HepG2 (cell line): Measurements from ENCODE around the gene MAT2A. TPM values are rescaled to one million over a fixed set of nuclear protein-coding genes. Genes with fewer than 3 reads are reported as not detected.

Experiments
- FOXA1 ChIP-seq, 2 experiments: fragments of 450-650 bp in 1 of 2; sonication (generic) in 1 of 2; formaldehyde crosslinking in 1 of 2; IDR thresholded peaks; 2 replicates each; pipeline versions ENCODE4 v1.4.0 to v1.6.1; 2016 to 2020; ENCODE audit warnings: missing genetic modification reagents in 1 of 2
- KDM4B ChIP-seq: sonication (generic); formaldehyde crosslinking; IDR thresholded peaks from 2 replicates; pipeline ENCODE4 v1.4.0; 2020; ENCODE audit warnings: missing genetic modification reagents
- NFE2 ChIP-seq: sonication (generic); formaldehyde crosslinking; IDR thresholded peaks from 2 replicates; pipeline ENCODE4 v1.4.0; 2020; ENCODE audit warnings: missing genetic modification reagents
- NR2F1 ChIP-seq, 2 experiments: fragments of 450-650 bp in 1 of 2; formaldehyde crosslinking in 1 of 2; IDR thresholded peaks; 2 replicates each; pipeline versions ENCODE4 v1.5.0 to v1.6.1; 2016 to 2020; ENCODE audit warnings: mild to moderate bottlenecking in 1 of 2, missing compliant biosample characterization in 1 of 2, missing genetic modification reagents in 1 of 2, moderate library complexity in 1 of 2
- PAF1 ChIP-seq: IDR thresholded peaks from 2 replicates; pipeline ENCODE4 v1.6.1; 2016; ENCODE audit warnings: missing genetic modification reagents, missing compliant biosample characterization
- POLR2G ChIP-seq: fragments of 200-400 bp; formaldehyde crosslinking; IDR thresholded peaks from 2 replicates; pipeline ENCODE4 v1.6.1; 2018; ENCODE audit warnings: mild to moderate bottlenecking, low read depth, low read length, moderate library complexity
- RCOR2 ChIP-seq: IDR thresholded peaks from 2 replicates; pipeline ENCODE4 v1.6.1; 2016; ENCODE audit warnings: missing biosample characterization, missing genetic modification reagents
- SRSF4 ChIP-seq: fragments of 200-400 bp; formaldehyde crosslinking; IDR thresholded peaks from one replicate; pipeline ENCODE4 v1.6.1; 2018; ENCODE audit warnings: mild to moderate bottlenecking, low read depth, low read length, moderate library complexity; ENCODE audit not compliant: poor library complexity, severe bottlenecking
- SRY ChIP-seq: sonication (generic); formaldehyde crosslinking; IDR thresholded peaks from 2 replicates; pipeline ENCODE4 v1.8.0; 2022; ENCODE audit warnings: mild to moderate bottlenecking, missing genetic modification reagents
- ZFYVE20 ChIP-seq: sonication (generic); formaldehyde crosslinking; IDR thresholded peaks from 2 replicates; pipeline ENCODE4 v1.8.0; 2023; ENCODE audit warnings: low read depth, mild to moderate bottlenecking, moderate library complexity, missing genetic modification reagents, borderline replicate concordance
- ZMAT3 ChIP-seq: sonication (generic); formaldehyde crosslinking; conservative IDR thresholded peaks from 2 replicates; pipeline ENCODE4 v1.7.0; 2021; ENCODE audit warnings: missing genetic modification reagents
- ZNF547 ChIP-seq: sonication (generic); formaldehyde crosslinking; IDR thresholded peaks from 2 replicates; pipeline ENCODE4 v1.5.1; 2020; ENCODE audit warnings: mild to moderate bottlenecking, missing genetic modification reagents
- ZNF605 ChIP-seq: sonication (generic); formaldehyde crosslinking; IDR thresholded peaks from 2 replicates; pipeline ENCODE4 v1.8.0; 2022; ENCODE audit warnings: mild to moderate bottlenecking, missing genetic modification reagents
- ZNF709 ChIP-seq: sonication (generic); formaldehyde crosslinking; IDR thresholded peaks from 2 replicates; pipeline ENCODE4 v1.5.0; 2020; ENCODE audit warnings: mild to moderate bottlenecking, missing genetic modification reagents
- ZNF891 ChIP-seq: sonication (generic); formaldehyde crosslinking; IDR thresholded peaks from 2 replicates; pipeline ENCODE4 v1.5.0; 2020; ENCODE audit warnings: mild to moderate bottlenecking, missing genetic modification reagents
- ZSCAN20 ChIP-seq: sonication (generic); formaldehyde crosslinking; IDR thresholded peaks from 2 replicates; pipeline ENCODE4 v1.4.0; 2020; ENCODE audit warnings: missing genetic modification reagents, mild to moderate bottlenecking, borderline replicate concordance
- polyA plus RNA-seq, 8 experiments: library from polyadenylated mRNA; depleted of rRNA in 3 of 8; stranded (reverse) in 7 of 8; unstranded in 1 of 8; fragments of >200 nt; fragmentation: Illumina TruSeq in 4 of 8; extraction: Trizol in 4 of 8; gene quantifications; 2 replicates each; pipeline versions ENCODE4 v1.2.1 to v1.2.3, GENCODE V29; 2011 to 2016; ENCODE audit warnings: low read depth in 4 of 8, missing spikeins in 1 of 8, mixed read lengths in 1 of 8; ENCODE audit not compliant: insufficient read depth in 1 of 8
- total RNA-seq, 5 experiments: library from RNA; depleted of rRNA; stranded (reverse); fragments of >200 nt; fragmentation: Illumina TruSeq; extraction: Trizol; gene quantifications; 2 replicates each; pipeline ENCODE4 v1.2.3, GENCODE V29; 2016; ENCODE audit warnings: low read depth in 1 of 5
- TF ChIP-seq, protein P1 (sequence below): sonication (generic); formaldehyde crosslinking; conservative IDR thresholded peaks from 2 replicates; pipeline ENCODE4 v1.8.0; 2022; ENCODE audit warnings: mild to moderate bottlenecking, moderate library complexity, missing genetic modification reagents
- TF ChIP-seq, protein P2 (sequence below): IDR thresholded peaks from 2 replicates; pipeline ENCODE4 v1.6.1; 2016; ENCODE audit warnings: mild to moderate bottlenecking
- TF ChIP-seq, protein P3 (sequence below): IDR thresholded peaks from 2 replicates; pipeline ENCODE4 v1.6.1; 2016; ENCODE audit warnings: missing genetic modification reagents, missing compliant biosample characterization
- TF ChIP-seq, protein P4 (sequence below): sonication (generic); formaldehyde crosslinking; IDR thresholded peaks from 2 replicates; pipeline ENCODE4 v1.4.0; 2020; ENCODE audit warnings: missing genetic modification reagents
- TF ChIP-seq, protein P5 (sequence below): sonication (generic); formaldehyde crosslinking; IDR thresholded peaks from 2 replicates; pipeline ENCODE4 v1.8.1; 2023; ENCODE audit warnings: mild to moderate bottlenecking, moderate library complexity, missing genetic modification reagents

MAT2A gene
- total and polyA plus RNA-seq, 2 of the 13 experiments (the other 11 are each of a cell fraction or from before 2014, with no cell fraction given), result 155 to 331 TPM

DNA sequence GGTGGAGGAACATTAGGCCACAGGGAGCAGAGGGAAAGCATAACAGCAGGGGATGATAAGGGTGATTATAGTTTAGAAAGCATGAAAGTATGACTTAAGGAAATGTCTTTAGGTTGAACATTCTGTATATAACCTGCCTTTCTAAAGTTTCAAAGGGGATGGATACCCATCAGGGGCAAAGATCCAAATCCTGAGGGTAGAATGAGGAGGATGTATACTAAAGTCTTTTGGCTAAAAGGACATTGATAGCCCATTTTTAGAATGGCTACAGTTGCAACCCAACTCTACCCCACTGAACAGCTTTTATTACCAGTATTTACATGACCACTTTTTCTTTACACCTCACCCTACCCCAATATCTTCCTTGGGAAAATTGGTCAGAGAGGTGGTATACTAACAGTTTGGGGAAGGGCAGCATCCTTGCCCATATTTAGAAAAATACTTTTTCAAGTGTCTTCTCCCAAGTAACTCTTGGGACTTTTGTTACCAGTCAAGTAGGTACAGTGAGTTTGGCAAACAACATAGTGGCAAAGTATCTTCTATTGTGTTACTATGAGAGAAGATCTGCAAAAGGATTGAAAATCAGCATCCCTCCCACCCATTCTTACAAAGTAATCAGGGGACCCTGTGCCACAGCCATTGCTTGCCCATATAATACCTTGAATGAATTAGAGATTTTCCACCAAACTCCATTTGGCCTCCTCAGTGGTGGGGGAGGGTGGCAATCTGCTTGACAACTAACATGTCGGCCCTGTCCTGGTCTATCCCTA lies 8.3 kb downstream of the MAT2A start (continued):
- TF ChIP-seq ZNF891 (CRISPR knock-in tag) (no peak), PAF1 (peak; percentile 60; the same call in 1 of the 2 replicates), RCOR2 (CRISPR knock-in tag) (no peak), POLR2G (peak; percentile 63), SRY (CRISPR knock-in tag) (no peak), ZSCAN20 (no peak), ZNF547 (no peak), FOXA1 (IDR thresholded peaks at IDR 0.05) (0 out of 2 replicates have a peak, but pooled peaks have one; percentile 2), FOXA1 (CRISPR knock-in tag; IDR thresholded peaks at IDR 0.05) (no peak), NFE2 (CRISPR knock-in tag) (no peak), ZNF709 (CRISPR knock-in tag) (no peak), NR2F1 (CRISPR knock-in tag; IDR thresholded peaks at IDR 0.05) (0 out of 4 replicates have a peak, but pooled peaks of 1 of the 2 experiments have one; percentile 3), ZNF605 (no peak), ZMAT3 (CRISPR knock-in tag) (no peak), SRSF4 (peak; percentile 68), ZFYVE20 (CRISPR knock-in tag) (no peak), KDM4B (CRISPR knock-in tag) (no peak)
- TF ChIP-seq, protein P1, sequence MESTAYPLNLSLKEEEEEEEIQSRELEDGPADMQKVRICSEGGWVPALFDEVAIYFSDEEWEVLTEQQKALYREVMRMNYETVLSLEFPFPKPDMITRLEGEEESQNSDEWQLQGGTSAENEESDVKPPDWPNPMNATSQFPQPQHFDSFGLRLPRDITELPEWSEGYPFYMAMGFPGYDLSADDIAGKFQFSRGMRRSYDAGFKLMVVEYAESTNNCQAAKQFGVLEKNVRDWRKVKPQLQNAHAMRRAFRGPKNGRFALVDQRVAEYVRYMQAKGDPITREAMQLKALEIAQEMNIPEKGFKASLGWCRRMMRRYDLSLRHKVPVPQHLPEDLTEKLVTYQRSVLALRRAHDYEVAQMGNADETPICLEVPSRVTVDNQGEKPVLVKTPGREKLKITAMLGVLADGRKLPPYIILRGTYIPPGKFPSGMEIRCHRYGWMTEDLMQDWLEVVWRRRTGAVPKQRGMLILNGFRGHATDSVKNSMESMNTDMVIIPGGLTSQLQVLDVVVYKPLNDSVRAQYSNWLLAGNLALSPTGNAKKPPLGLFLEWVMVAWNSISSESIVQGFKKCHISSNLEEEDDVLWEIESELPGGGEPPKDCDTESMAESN, result peak; percentile 34; the same call in 1 of the 2 replicates
- TF ChIP-seq, protein P2, sequence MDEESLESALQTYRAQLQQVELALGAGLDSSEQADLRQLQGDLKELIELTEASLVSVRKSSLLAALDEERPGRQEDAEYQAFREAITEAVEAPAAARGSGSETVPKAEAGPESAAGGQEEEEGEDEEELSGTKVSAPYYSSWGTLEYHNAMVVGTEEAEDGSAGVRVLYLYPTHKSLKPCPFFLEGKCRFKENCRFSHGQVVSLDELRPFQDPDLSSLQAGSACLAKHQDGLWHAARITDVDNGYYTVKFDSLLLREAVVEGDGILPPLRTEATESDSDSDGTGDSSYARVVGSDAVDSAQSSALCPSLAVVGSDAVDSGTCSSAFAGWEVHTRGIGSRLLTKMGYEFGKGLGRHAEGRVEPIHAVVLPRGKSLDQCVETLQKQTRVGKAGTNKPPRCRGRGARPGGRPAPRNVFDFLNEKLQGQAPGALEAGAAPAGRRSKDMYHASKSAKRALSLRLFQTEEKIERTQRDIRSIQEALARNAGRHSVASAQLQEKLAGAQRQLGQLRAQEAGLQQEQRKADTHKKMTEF, result no peak
- TF ChIP-seq, protein P3, sequence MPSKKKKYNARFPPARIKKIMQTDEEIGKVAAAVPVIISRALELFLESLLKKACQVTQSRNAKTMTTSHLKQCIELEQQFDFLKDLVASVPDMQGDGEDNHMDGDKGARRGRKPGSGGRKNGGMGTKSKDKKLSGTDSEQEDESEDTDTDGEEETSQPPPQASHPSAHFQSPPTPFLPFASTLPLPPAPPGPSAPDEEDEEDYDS, result no peak
- TF ChIP-seq, protein P4, sequence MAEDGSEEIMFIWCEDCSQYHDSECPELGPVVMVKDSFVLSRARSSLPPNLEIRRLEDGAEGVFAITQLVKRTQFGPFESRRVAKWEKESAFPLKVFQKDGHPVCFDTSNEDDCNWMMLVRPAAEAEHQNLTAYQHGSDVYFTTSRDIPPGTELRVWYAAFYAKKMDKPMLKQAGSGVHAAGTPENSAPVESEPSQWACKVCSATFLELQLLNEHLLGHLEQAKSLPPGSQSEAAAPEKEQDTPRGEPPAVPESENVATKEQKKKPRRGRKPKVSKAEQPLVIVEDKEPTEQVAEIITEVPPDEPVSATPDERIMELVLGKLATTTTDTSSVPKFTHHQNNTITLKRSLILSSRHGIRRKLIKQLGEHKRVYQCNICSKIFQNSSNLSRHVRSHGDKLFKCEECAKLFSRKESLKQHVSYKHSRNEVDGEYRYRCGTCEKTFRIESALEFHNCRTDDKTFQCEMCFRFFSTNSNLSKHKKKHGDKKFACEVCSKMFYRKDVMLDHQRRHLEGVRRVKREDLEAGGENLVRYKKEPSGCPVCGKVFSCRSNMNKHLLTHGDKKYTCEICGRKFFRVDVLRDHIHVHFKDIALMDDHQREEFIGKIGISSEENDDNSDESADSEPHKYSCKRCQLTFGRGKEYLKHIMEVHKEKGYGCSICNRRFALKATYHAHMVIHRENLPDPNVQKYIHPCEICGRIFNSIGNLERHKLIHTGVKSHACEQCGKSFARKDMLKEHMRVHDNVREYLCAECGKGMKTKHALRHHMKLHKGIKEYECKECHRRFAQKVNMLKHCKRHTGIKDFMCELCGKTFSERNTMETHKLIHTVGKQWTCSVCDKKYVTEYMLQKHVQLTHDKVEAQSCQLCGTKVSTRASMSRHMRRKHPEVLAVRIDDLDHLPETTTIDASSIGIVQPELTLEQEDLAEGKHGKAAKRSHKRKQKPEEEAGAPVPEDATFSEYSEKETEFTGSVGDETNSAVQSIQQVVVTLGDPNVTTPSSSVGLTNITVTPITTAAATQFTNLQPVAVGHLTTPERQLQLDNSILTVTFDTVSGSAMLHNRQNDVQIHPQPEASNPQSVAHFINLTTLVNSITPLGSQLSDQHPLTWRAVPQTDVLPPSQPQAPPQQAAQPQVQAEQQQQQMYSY (CRISPR knock-in tag), result no peak
- TF ChIP-seq, protein P5, sequence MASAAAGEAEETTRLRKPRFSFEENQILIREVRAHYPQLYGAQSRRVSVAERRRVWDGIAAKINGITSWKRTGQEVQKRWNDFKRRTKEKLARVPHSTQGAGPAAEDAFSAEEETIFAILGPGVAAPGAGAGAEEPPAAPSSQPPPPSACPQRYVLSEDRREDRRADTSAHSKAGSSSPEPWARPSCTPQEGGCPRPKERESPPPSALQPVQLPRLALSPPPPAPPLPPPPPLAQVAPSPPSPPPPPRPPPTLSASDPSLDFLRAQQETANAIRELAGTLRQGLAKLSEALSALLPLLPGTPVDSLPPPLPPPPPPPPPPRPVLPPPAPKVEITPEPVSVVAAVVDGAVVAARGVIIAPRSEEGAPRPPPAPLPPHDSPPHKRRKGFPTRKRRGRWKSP (CRISPR knock-in tag), result 0 out of 2 replicates have a peak, but pooled peaks have one; percentile 5
